ENCODE measurements around the gene FOXN4.

The FOXN4 gene

DNA sequence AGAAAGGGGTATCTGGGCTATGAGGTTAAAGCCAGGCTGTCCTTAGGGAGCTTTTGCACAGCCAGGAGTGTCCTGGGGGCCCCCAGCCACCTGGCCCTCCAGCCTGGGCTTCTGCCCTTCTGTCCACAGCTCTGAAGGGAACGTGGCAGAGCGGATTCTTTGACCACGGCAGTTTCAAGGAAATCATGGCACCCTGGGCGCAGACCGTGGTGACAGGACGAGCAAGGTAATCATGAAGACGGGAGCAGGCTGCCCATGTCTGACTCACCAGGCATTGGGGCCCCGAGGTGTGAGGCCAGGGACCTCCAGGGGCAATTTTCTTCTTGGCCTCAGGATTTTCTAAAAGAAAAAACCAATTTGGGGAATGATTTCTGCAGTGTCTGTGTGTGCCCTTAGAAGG, 53.1 kb downstream of the FOXN4 start:
- DNase-seq = no peak

DNA sequence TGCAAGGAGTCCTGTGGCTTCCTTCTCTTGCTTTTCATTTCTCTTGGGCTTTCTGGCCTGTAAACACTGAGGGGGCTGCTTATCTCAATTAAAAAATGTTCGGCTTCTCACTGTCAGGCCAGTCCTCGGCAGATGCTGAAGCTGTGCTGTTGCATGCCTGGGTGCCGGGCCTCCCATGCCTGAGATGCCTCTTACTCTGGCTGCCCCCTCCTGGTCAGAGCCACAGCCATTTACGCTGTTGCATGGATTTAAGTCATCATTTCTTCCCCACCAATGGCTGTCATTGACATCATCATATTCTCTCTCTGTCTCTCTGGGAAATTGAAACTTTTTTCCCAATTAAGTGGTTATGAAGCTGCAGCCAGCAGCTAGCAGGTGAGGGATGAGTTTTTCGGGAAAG, 53.7 kb downstream of the FOXN4 start:
- peak; percentile 5 to 60 for DNase-seq

DNA sequence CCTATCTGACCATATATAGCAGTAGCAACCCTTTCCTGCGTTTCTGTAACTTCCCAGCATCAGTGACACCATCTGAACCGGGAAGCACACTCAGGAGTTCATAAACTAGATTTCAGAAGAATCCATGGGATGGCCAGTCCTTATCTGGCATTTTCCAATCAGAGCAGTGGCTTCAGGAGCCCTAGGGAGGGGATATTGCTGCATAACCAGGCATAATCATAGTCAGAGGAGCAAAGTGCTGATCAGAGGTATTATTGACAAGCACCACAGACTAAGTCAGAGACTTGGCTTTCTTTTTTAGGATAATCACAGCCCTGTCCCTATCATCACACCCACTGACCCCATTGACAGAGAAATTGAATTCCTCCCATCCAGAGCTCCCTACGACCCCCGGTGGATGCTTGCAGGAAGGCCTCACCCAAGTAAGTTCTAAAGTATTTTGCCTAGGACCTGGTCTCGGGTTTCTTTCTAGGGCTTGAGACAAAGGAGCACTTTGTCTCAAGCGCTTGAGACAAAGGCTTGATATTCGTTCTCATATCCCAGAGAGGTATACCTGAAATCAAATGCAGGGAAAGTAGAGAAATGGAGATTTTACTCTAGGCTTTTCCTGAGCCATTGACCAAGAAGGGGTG, 55.1 kb downstream of the FOXN4 start:
- DNase-seq = no peak

DNA sequence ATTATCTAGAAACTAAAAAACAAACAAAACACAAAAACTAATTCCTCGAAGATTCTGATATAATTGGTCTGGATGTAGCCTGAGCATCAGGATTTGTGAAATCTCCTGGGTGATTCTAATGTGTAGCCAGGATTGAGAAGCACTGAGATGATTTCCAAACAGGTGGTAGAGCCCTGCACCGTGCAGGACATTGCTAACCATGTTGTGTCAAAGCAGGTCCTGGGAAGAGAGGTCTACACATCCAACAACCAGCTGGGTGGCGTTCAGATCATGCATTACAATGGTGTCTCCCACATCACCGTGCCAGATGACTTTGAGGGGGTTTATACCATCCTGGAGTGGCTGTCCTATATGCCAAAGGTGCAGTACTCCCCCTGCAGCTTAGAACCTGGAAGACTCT, 56.3 kb downstream of the FOXN4 start:
- DNase-seq = no peak

DNA sequence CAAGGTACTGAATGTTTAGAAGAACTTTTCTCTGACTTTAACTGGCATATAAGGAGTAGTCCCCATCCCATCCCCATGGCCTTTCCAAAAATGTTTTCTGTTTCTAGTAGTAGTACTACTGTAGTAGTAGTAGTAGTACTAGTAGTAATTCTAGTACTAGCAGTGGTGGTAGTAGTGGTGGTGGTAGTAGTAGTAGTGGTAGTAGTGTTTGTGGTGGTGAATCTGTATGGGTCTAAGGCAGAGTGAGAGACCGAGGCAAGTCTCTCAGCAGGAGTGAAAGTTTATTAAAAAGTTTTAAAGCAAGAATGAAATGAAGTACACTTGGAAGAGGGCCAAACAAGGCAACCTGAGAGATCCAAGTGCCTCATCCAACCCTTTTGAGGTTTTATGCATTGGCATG, 58.6 kb downstream of the FOXN4 start:
- DNase-seq = no peak

DNA sequence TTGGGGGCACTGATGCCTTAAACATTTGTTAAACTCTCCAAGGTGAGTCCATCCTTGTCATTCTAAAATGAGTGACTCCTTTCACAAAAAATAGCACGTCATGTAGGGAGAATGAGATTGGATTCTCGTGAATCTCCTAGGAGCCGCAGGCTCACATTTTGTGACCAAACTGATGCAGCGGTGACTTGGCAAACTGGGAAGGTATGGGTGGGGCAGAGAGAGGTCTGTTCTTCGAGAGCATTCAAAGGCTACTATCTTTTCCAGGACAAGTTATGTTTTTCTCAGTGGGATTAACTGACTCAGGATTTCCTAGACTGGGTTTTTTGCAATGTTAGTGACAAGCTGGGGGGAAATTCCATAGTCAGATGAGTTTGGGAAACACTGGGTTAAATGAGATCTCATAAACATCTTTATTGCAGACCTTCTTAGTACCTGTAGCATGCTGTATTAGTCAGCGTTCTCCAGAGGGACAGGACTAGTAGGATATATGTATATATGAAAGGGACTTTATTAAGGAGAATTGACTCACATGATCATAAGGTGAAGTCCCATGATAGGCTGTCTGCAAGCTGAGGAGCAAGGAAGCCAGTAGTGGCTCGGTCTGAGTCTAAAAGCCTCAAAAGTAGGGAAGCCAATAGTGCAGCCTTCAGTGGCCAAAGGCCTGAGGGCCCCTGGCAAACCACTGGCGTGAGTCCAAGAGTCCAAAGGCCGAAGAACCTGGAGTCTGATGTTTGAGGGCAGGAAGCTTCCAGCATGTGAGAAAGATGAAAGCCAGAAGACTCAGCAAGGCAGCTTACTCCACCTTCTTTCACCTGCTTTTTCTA, 61.0 kb downstream of the FOXN4 start:
- no peak for DNase-seq

DNA sequence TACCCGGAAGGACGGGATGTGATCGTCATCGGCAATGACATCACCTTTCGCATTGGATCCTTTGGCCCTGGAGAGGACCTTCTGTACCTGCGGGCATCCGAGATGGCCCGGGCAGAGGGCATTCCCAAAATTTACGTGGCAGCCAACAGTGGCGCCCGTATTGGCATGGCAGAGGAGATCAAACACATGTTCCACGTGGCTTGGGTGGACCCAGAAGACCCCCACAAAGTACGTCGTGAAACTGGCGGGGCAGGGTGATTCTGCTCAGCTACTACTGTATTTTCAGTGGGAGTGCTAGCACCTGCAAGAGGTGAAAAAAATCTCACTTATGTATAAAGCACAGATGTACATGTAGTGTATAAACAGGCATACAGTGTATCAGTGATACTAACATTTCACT, 62.9 kb downstream of the FOXN4 start:
- no peak for DNase-seq

DNA sequence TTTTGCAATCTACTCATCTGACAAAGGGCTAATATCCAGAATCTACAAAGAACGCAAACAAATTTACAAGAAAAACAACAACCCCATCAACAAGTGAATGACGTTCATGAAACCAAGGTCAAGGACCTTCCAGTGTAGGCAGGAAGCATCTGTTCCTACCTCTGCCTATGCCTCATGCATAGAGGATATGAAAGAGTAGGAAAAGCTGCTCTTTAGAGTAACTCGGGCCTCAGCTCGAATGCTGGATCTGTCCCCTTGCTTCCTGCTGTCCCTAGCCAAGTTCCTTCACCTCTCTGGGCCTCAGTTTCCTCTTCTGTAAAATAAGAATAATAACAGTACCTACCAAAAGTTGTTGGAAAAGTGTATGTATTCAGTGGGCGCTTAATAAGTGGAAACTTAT, 65.0 kb downstream of the FOXN4 start:
- no peak for DNase-seq

DNA sequence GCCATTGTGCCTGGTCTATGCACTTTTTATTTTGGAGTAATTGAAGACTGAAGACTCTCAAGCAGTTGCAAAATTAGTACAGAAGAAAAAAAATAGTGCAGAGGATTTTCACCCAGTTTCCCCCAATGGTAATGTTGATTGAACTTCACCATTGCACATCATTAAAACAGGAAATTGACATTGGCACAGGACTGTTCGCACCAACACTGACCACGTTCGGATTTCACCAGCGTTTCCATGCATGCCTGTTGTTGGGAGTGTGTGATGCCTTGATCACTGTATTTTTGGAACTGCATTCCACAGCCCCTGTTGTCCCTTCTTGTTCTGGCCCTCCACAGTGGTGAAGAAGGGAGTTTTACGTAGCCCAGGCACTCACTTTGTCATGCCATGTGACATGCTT, 67.1 kb downstream of the FOXN4 start:
- no peak for DNase-seq

DNA sequence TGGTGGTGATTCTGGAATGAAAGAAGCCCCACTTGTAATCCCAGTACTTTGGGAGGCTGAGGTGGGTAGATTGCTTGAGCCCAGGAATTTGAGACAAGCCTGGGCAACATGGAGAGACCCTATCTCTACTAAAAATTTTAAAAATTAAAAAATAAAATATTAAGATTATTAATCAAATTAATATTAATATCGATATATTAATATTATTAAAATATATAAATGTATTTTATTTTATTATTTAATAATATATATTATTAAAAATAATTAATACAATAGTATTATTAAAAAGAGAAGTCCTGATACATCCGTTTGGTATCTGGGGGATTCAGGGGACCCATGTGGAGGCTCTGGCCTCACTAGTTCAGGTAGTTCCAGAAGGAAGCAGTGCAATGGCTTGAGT, 68.7 kb downstream of the FOXN4 start:
- no peak for DNase-seq

DNA sequence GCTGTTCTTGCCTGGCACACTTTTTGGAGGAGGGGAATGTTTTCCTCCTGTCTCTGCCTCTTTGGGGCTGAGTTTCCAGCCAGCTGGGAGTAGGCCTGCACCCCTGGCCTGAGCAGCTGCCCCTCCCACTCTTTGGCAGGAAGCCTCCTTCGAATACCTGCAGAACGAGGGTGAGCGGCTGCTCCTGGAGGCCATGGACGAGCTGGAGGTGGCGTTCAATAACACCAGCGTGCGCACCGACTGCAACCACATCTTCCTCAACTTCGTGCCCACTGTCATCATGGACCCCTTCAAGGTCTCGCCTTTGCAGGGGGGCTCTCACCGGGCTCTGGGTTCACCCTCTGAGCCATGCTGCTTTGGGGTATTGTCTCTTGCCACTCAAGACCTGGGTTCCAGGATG, 69.4 kb downstream of the FOXN4 start:
- no peak for DNase-seq

DNA sequence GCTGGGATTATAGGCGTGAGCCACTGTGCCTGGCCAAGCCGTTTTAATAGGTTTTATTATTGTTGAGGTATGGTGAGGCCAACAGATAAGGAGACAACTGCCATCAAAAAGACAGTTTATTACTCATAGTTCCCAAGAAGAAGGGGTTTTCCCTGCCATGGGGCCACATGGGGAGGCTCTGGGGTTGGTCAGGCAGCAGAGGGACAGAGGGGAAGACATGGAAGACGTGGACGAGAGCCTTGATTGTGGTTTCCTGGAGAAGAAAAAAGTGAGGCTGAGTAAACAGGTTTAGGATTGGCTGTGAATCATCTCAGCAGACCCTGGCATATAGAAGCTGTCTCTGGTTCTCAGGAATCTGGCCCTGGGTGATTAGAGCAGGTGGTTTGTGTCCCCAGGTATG, 69.9 kb downstream of the FOXN4 start:
- DNase-seq = no peak

DNA sequence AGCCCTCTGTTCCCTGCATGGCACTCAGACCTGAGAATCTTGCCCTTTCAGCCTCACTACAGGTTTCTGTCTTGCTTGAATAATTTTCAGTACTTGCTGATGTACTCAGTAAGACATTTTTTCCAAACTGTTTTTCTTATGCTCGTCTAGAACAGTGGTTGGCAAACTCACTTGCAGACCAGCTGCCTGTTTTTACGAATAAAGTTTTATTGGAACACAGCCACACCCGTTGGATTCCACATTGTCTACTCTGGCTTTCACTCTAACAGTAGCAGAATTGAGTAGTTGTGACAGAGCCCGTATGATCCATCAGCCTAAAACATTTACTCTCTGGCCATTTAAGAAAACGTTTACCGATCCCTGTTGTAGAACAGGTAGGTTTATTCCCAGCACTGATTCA, 72.8 kb downstream of the FOXN4 start:
- DNase-seq = no peak

DNA sequence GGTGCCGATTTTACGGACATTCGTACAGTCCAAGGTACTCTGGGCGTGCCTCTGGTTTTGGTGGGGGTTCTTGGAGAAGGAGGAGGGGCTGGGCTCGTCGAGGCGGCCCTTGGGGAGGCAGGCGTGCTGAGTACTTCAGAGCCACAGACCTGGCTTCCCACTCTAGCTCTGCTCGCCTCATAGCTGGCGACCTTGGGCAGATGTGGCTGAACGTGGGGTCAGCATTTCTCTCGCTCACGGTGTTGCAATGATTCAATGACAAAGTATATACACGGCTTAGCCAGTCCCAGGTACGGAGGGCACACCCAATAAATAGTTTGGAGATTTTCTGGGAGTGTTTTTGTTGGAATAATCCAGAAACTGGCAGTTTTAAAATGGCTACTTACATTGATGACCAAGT, 75.1 kb downstream of the FOXN4 start:
- no peak for DNase-seq

DNA sequence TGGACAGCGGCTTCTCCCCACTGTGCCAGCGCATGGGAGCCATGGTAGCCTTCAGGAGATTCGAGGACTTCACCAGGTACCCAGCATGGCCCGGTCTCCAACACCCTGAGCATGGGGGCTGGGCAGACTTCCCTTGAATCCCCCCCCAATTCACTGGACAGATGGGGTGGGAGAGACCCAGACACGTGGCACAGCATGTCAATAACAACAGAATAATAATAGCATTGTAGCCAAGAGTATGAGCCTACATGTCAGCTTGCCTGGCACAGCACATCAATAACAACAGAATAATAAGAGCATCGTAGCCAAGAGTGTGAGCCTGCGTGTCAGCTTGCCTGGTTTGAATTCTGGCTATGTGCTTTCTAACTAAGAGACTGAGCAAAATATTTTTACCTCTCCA, 76.4 kb downstream of the FOXN4 start:
- no peak for DNase-seq

DNA sequence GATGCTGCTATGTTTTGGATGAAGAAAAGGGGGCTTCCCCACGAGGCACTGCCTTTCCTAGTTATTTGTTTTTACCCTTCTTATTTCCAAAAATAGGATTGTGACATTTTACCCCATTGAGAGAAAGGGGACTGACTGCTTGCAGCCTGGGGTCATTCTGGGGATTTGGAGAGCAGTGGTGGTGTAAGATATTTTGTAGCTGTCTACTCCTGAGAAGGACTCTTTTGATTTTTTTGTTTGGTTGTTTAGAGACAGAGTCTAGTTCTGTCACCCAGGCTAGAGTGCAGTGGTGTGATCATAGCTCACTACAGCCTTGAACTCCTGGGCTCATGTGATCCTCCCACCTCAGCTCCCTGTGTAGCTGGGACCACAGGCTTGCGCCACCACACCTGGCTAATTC, 78.9 kb downstream of the FOXN4 start:
- DNase-seq = no peak

DNA sequence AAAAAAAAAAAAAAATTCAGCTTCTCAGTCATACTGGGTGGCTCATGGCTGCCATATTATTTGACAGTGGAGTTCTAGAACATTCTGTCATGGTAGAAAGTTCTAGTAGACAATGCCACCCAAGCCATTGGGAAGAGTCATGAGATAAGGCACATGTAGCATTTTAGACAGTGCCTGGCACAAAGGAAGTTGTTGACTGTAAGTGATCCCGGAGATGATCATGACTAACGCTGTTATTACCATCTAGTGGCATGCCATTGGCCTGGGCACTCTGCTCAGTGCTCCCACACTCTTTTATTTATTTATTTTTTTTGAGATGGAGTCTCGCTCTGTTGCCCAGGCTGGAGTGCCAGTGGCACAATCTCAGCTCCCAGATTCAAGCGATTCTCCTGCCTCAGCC, 80.4 kb downstream of the FOXN4 start:
- DNase-seq = no peak

Data from NCI-H526 (cell line).